SH-SY5Y (cell line): ENCODE data around the gene SLC9A5.

Source experiments
- GATA2 ChIP-seq: IDR thresholded peaks from 2 replicates; pipeline ENCODE4 v1.6.1; 2011; ENCODE audit warnings: mild to moderate bottlenecking, low read depth, low read length
- GATA3 ChIP-seq: IDR thresholded peaks from 2 replicates; pipeline ENCODE4 v1.6.1; 2011; ENCODE audit warnings: low read depth, mild to moderate bottlenecking, low read length, moderate library complexity

The SLC9A5 gene

DNA sequence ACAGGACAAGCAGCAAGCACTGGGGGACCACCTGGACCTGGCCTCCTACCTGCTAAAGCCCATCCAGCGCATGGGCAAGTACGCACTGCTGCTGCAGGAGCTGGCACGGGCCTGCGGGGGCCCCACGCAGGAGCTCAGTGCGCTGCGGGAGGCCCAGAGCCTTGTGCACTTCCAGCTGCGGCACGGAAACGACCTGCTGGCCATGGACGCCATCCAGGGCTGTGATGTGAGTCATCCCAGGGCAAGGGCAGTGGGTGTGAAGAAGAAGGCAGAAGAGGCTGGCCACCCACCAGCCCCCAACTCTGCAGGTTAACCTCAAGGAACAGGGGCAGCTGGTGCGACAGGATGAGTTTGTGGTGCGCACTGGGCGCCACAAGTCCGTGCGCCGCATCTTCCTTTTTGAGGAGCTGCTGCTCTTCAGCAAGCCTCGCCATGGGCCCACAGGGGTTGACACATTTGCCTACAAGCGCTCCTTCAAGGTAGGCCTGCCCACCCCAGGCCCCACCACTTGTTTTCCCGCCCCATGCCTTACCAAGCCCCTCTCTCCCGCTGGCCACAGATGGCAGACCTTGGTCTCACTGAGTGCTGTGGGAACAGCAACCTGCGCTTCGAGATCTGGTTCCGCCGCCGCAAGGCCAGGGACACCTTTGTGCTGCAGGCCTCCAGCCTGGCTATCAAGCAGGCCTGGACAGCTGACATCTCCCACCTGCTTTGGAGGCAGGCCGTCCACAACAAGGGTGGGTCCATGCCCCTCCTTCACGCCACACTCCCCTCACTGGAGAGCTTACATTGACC, 37.9 kb downstream of the SLC9A5 start:
- TF ChIP-seq GATA2 (no peak), GATA3 (no peak)

DNA sequence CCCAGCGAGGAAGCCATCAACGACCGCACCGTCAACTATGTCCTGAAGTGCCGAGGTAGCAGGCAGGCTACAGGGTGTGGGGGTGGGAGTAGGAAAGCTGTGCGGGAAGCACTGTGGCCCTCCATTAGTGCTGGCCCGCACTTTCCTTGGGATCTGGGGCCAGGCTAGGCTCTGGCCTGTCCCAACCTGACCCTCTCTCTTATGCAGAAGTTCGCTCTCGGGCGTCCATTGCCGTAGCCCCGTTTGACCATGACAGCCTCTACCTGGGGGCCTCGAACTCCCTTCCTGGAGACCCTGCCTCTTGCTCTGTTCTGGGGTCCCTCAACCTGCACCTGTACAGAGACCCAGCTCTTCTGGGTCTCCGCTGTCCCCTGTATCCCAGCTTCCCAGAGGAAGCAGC, 39.2 kb downstream of the SLC9A5 start:
- TF ChIP-seq GATA3 (no peak), GATA2 (no peak)

GRCh38 chr16:67291461-67291860, 42.7 kb downstream of the SLC9A5 start:
- no peak for TF ChIP-seq GATA3
- TF ChIP-seq GATA2, result no peak

DNA sequence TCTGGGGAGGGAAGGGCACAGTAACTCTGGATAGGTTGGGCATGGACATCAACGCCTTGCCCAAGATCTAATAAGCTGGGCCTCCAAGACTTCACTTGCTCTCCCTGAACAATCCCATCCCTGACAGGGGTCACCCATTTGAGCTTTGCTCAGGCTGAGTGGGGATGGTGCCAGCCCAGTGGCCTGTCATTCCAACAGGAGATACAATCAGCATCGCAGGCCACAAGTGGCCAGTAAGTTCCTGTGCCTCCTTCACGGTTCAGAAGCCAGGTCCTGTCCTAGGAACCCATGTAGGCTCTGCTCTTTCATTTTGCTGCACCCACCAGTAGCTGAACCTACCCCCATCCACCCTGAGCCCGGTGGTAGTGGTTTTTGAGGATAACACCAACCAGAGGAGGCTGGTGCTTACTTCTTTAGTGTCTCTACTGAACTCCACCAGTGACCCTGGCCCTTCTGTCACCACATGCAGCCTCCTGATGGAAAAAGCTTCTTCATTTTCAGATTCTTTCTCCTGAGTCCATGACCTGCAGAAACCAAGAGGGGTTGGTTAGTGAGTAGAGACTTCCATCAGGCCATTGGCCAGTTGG, 45.5 kb downstream of the SLC9A5 start:
- no peak for TF ChIP-seq GATA3
- TF ChIP-seq GATA2, result no peak

- TF ChIP-seq GATA2, result no peak
- no peak for TF ChIP-seq GATA3
These were observed 46.2 kb downstream of the SLC9A5 start for GRCh38 chr16:67294938-67295361.

GRCh38 chr16:67296420-67296819, 47.6 kb downstream of the SLC9A5 start:
- TF ChIP-seq GATA2 (no peak), GATA3 (no peak)

GRCh38 chr16:67298277-67298676, 49.5 kb downstream of the SLC9A5 start:
- TF ChIP-seq GATA2 (no peak), GATA3 (no peak)

DNA sequence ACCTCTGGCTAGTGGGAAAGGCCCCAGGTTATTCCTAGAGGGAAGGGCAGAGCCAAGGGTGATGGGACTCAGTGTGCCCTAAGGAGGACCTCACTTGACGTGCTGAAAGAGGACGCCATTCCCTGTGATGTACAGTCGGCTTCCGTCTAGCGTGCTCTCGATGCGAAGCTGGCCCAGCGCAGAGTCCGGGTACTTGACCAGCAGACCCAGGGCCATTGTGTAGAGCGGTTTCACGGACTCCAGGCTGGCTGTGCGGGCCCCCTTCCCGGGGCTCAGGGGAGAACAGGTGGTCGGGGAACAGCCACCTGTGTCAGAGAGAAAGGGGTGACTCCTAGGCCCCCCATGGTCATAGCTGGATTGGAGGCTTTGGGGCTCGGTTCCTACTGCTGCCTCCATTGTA, 50.5 kb downstream of the SLC9A5 start:
- no peak for TF ChIP-seq GATA3
- no peak for TF ChIP-seq GATA2

- TF ChIP-seq GATA3 (no peak), GATA2 (no peak)
These were observed 52.5 kb downstream of the SLC9A5 start for GRCh38 chr16:67301080-67301782.

DNA sequence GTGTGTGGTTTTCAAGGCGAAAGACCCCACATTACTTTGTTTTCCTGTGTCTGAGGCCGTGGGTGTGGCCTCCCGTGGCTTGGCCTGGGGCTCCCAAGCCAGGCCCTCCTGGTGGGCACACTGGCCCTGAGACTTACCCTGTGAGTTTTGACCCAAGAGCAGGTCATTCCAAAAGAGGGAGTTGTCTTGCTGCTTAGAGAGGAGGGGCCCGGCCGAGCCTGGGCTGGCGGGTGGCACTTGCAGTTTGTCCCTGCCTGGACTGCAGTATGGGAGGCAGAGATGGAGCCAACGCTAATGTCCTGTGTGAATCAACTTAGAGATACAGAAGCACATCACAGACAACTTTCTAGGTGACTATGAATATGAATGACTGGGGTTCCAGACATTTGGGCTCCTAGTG, 53.3 kb downstream of the SLC9A5 start:
- TF ChIP-seq GATA2, result no peak
- TF ChIP-seq GATA3, result no peak

DNA sequence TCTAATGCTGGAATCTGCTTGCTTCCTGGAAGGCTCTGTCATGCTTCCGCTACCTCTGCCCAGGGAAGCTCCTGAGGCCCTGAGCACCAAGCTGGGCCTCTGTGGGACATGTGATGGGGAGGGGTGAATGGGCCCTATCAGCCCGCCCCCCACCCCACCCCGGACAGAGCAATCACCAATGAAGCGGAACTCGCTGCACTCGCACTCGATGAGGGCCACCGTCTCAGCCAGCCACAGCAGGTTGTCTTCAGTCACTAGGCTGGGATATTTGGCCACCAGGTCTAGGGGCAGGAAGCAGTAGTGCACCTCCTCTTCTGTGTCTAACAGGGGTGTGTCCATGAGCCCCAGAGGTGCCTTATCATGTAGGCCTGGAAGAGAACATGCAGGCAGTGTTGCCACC, 54.2 kb downstream of the SLC9A5 start:
- TF ChIP-seq GATA2 (no peak), GATA3 (no peak)

DNA sequence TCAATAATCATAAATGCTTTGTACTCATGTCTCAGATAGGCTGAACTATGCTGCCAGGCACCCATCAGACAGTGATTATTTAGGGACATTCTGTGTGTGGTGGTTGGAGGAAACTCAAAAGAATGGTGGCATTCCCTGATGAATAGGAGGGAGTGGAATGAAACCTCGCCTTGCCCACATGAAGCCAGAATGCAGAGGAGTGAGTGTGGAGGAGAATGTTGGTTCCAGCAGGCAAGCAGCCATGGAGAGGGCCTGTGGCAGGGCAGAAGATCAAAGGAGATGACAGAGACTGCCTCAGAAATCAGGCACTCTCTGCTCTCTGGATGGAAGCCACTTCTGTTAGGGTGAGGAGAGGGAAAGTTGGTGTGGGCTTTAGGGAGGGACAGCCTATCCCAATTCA, 55.2 kb downstream of the SLC9A5 start:
- TF ChIP-seq GATA3 (no peak), GATA2 (no peak)

- no peak for TF ChIP-seq GATA3
- TF ChIP-seq GATA2, result no peak
These were observed 56.7 kb downstream of the SLC9A5 start for GRCh38 chr16:67305216-67306071.

- TF ChIP-seq GATA3, result no peak
- TF ChIP-seq GATA2, result no peak
These were observed 61.8 kb downstream of the SLC9A5 start for GRCh38 chr16:67310561-67310960.
